Measurements from ENCODE around the gene USP36. TPM values are rescaled to one million over a fixed set of nuclear protein-coding genes. Genes with fewer than 3 reads are reported as not detected.
A peak's percentile ranks its signal among the peaks of the same experiment; 100 is the strongest.

The USP36 gene
- total RNA-seq, 1 experiment from 2014 or later: 28.8 TPM

- in situ Hi-C loops (cut with HindIII; ENCODE audit: low pct_unique_long_range_greater_than_20kb, low sequenced_read_pairs): loop anchor here (25.0 kb wide), 1 partner anchor 260 kb away; the partner anchor contains the start of gene DNAH17
- no peak for DNase-seq (ENCODE audit: low read depth)
These were observed 6.4 kb upstream of the USP36 start for GRCh38 chr17:78847052-78847451.

GRCh38 chr17:78844301-78845005 lies 3.8 kb upstream of the USP36 start:
- in situ Hi-C loops (cut with HindIII; ENCODE audit: low pct_unique_long_range_greater_than_20kb, low sequenced_read_pairs): loop anchor here (25.0 kb wide), 1 partner anchor 257 kb away; the partner anchor contains the start of gene DNAH17
- DNase-seq (ENCODE audit: low read depth): no peak

GRCh38 chr17:78842881-78843565 lies 2.4 kb upstream of the USP36 start:
- in situ Hi-C loops (cut with HindIII; ENCODE audit: low pct_unique_long_range_greater_than_20kb, low sequenced_read_pairs): loop anchor here (25.0 kb wide), 1 partner anchor 256 kb away; the partner anchor contains the start of gene DNAH17
- peak; percentile 27 for DNase-seq (ENCODE audit: low read depth)

- in situ Hi-C loops (cut with HindIII; ENCODE audit: low pct_unique_long_range_greater_than_20kb, low sequenced_read_pairs): loop anchor here (25.0 kb wide), 1 partner anchor 253 kb away; the partner anchor contains the start of gene DNAH17
- no peak for DNase-seq (ENCODE audit: low read depth)
These were observed 159 bp downstream of the USP36 start for GRCh38 chr17:78840530-78840779.

GRCh38 chr17:78839762-78840529 lies 668 bp downstream of the USP36 start:
- peak; percentile 45 for DNase-seq (ENCODE audit: low read depth)
- in situ Hi-C loops (cut with HindIII; ENCODE audit: low pct_unique_long_range_greater_than_20kb, low sequenced_read_pairs): loop anchor here (25.0 kb wide), 1 partner anchor 253 kb away; the partner anchor contains the start of gene DNAH17

GRCh38 chr17:78839235-78839761 lies 1.3 kb downstream of the USP36 start:
- peak; percentile 15 for DNase-seq (ENCODE audit: low read depth)
- in situ Hi-C loops (cut with HindIII; ENCODE audit: low pct_unique_long_range_greater_than_20kb, low sequenced_read_pairs): loop anchor here (25.0 kb wide), 1 partner anchor 252 kb away; the partner anchor contains the start of gene DNAH17

- in situ Hi-C loops (cut with HindIII; ENCODE audit: low pct_unique_long_range_greater_than_20kb, low sequenced_read_pairs): loop anchor here (25.0 kb wide), 1 partner anchor 251 kb away; the partner anchor contains the start of gene DNAH17
- no peak for DNase-seq (ENCODE audit: low read depth)
These were observed 2.0 kb downstream of the USP36 start for GRCh38 chr17:78838574-78839005.

- DNase-seq (ENCODE audit: low read depth): no peak
- in situ Hi-C loops (cut with HindIII; ENCODE audit: low pct_unique_long_range_greater_than_20kb, low sequenced_read_pairs): loop anchor here (25.0 kb wide), 1 partner anchor 249 kb away; the partner anchor contains the start of gene DNAH17
These were observed 4.1 kb downstream of the USP36 start for GRCh38 chr17:78836420-78837021.

- in situ Hi-C loops (cut with HindIII; ENCODE audit: low pct_unique_long_range_greater_than_20kb, low sequenced_read_pairs): loop anchor here (25.0 kb wide), 1 partner anchor 247 kb away; the partner anchor contains the start of gene DNAH17
- DNase-seq (ENCODE audit: low read depth): no peak
These were observed 6.0 kb downstream of the USP36 start for GRCh38 chr17:78834571-78834970.

- no peak for DNase-seq (ENCODE audit: low read depth)
- in situ Hi-C loops (cut with HindIII; ENCODE audit: low pct_unique_long_range_greater_than_20kb, low sequenced_read_pairs): loop anchor here (25.0 kb wide), 1 partner anchor 245 kb away; the partner anchor contains the start of gene DNAH17
These were observed 8.1 kb downstream of the USP36 start for GRCh38 chr17:78832541-78832810.

GRCh38 chr17:78831688-78832540 lies 8.7 kb downstream of the USP36 start:
- in situ Hi-C loops (cut with HindIII; ENCODE audit: low pct_unique_long_range_greater_than_20kb, low sequenced_read_pairs): loop anchor here (25.0 kb wide), 1 partner anchor 245 kb away; the partner anchor contains the start of gene DNAH17
- no peak for DNase-seq (ENCODE audit: low read depth)

GRCh38 chr17:78829477-78829876 lies 11.1 kb downstream of the USP36 start:
- in situ Hi-C loops (cut with HindIII; ENCODE audit: low pct_unique_long_range_greater_than_20kb, low sequenced_read_pairs): loop anchor here (25.0 kb wide), 1 partner anchor 242 kb away; the partner anchor contains the start of gene DNAH17
- DNase-seq (ENCODE audit: low read depth): no peak

- in situ Hi-C loops (cut with HindIII; ENCODE audit: low pct_unique_long_range_greater_than_20kb, low sequenced_read_pairs): loop anchor here (25.0 kb wide), 1 partner anchor 241 kb away; the partner anchor contains the start of gene DNAH17
- DNase-seq (ENCODE audit: low read depth): peak; percentile 28
These were observed 12.0 kb downstream of the USP36 start for GRCh38 chr17:78828470-78829185.

GRCh38 chr17:78826836-78827509 lies 13.6 kb downstream of the USP36 start:
- DNase-seq (ENCODE audit: low read depth): no peak
- in situ Hi-C loops (cut with HindIII; ENCODE audit: low pct_unique_long_range_greater_than_20kb, low sequenced_read_pairs): loop anchor here (25.0 kb wide), 1 partner anchor 240 kb away; the partner anchor contains the start of gene DNAH17

GRCh38 chr17:78826421-78826820 lies 14.2 kb downstream of the USP36 start:
- in situ Hi-C loops (cut with HindIII; ENCODE audit: low pct_unique_long_range_greater_than_20kb, low sequenced_read_pairs): loop anchor here (25.0 kb wide), 1 partner anchor 239 kb away; the partner anchor contains the start of gene DNAH17
- no peak for DNase-seq (ENCODE audit: low read depth)

- no peak for DNase-seq (ENCODE audit: low read depth)
- in situ Hi-C loops (cut with HindIII; ENCODE audit: low pct_unique_long_range_greater_than_20kb, low sequenced_read_pairs): loop anchor here (25.0 kb wide), 1 partner anchor 238 kb away; the partner anchor contains the start of gene DNAH17
These were observed 14.9 kb downstream of the USP36 start for GRCh38 chr17:78825696-78826095.

Data from Caki2 (cell line).